ENCODE measurements around the gene CAV2. TPM values are rescaled to one million over a fixed set of nuclear protein-coding genes. Genes with fewer than 3 reads are reported as not detected.

CAV2 gene
- total RNA-seq, 1 donor from 2014 or later = 94.1 TPM

- H3K4me3 ChIP-seq (ENCODE audit: low read depth, low read length) = no peak overlapping the region
- no peak for DNase-seq (ENCODE audit: low read depth)
- TF ChIP-seq, protein P1, sequence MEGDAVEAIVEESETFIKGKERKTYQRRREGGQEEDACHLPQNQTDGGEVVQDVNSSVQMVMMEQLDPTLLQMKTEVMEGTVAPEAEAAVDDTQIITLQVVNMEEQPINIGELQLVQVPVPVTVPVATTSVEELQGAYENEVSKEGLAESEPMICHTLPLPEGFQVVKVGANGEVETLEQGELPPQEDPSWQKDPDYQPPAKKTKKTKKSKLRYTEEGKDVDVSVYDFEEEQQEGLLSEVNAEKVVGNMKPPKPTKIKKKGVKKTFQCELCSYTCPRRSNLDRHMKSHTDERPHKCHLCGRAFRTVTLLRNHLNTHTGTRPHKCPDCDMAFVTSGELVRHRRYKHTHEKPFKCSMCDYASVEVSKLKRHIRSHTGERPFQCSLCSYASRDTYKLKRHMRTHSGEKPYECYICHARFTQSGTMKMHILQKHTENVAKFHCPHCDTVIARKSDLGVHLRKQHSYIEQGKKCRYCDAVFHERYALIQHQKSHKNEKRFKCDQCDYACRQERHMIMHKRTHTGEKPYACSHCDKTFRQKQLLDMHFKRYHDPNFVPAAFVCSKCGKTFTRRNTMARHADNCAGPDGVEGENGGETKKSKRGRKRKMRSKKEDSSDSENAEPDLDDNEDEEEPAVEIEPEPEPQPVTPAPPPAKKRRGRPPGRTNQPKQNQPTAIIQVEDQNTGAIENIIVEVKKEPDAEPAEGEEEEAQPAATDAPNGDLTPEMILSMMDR (conservative IDR thresholded peaks at IDR 0.05; ENCODE audit: low read depth, low read length) = no peak
These were observed 5.1 kb upstream of the CAV2 start for GRCh38 chr7:116494472-116494871.

DNA sequence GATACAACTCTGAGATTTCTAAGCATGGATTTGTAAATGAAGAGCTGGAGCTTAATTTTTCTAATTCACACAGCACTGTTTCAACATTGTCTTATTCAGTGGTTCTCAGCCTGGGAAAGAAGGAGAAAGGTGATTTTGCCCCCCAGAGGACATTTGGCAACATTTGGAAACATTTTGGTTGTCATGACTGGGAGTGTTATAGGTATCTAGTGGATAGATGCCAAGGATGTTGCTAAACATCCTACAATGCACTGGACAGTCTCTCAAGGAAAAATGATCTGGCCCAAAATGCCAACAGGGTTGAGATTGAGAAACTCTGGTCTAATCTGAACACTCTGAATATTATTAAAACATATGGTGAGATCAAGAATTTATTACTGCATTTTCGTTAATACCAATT is 3.8 kb upstream of the CAV2 start:
- no peak overlapping the region for H3K4me3 ChIP-seq (ENCODE audit: low read depth, low read length)
- DNase-seq (ENCODE audit: low read depth) = no peak
- TF ChIP-seq, protein P1 (conservative IDR thresholded peaks at IDR 0.05; ENCODE audit: low read depth, low read length) = no peak

DNA sequence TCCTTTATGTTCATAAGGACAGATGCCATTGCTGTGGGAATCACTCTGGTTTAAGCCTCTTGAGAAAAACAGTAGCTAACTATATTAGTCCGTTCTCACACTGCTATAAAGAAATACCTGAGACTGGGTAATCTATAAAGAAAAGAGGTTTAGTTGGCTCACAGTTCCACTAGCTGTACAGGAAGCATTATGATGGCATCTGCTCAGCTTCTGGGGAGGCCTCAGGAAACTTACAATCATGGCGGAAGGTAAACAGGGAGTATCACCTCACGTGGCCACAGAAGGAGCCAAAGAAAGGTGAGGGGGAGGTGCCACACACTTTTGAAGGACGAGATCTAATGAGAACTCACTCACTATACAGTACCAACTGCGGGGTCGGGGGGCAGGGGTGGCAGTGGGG is 2.9 kb upstream of the CAV2 start:
- TF ChIP-seq, protein P1 (conservative IDR thresholded peaks at IDR 0.05; ENCODE audit: low read depth, low read length) = no peak
- DNase-seq (ENCODE audit: low read depth) = no peak
- no peak overlapping the region for H3K4me3 ChIP-seq (ENCODE audit: low read depth, low read length)

GRCh38 chr7:116497708-116498107 is 1.8 kb upstream of the CAV2 start:
- DNase-seq (ENCODE audit: low read depth) = no peak
- H3K4me3 ChIP-seq (ENCODE audit: low read depth, low read length) = no peak overlapping the region
- TF ChIP-seq, protein P1 (conservative IDR thresholded peaks at IDR 0.05; ENCODE audit: low read depth, low read length) = no peak

- TF ChIP-seq, protein P1 (conservative IDR thresholded peaks at IDR 0.05; ENCODE audit: low read depth, low read length) = no peak
- H3K4me3 ChIP-seq (ENCODE audit: low read depth, low read length) = peak overlapping the region; percentile 79
- no peak for DNase-seq (ENCODE audit: low read depth)
These were observed 728 bp downstream of the CAV2 start for GRCh38 chr7:116500078-116500853.

- no peak for DNase-seq (ENCODE audit: low read depth)
- H3K4me3 ChIP-seq (ENCODE audit: low read depth, low read length) = peak overlapping the region; percentile 79
- TF ChIP-seq, protein P1 (conservative IDR thresholded peaks at IDR 0.05; ENCODE audit: low read depth, low read length) = no peak
These were observed 2.1 kb downstream of the CAV2 start for GRCh38 chr7:116501425-116502167.

Data from epithelial cell of proximal tubule (primary cell).